Prostate gland (tissue), 2 donors: ENCODE measurements around the gene PIEZO2. TPM values are rescaled to one million over a fixed set of nuclear protein-coding genes. Genes with fewer than 3 reads are reported as not detected.
"Not testable (repeated sequence)": the region's sequence is repeated elsewhere in the genome, so short reads cannot be mapped to it uniquely, and the experiment has no call there.

Experiments
- DNase-seq: peaks from one replicate; pipeline ENCODE4 v3.0.0-alpha.2; 2019; ENCODE audit warnings: low spot score
- H3K27ac ChIP-seq, 2 donors: fragments of 200-600 bp; sonication (generic); 2 replicates each; pipeline ENCODE4 v1.5.1; 2017 to 2019
- H3K27me3 ChIP-seq: fragments of 200-600 bp; sonication (generic); replicated peaks from 2 replicates; pipeline ENCODE4 v1.5.1; 2019; ENCODE audit not compliant: insufficient read depth
- H3K36me3 ChIP-seq, 2 donors: fragments of 200-600 bp; sonication (generic); 1 replicate in 1 of 2; 2 replicates in 1 of 2; pipeline versions ENCODE4 v1.5.1 to v1.8.1; 2017 to 2019
- H3K4me1 ChIP-seq: fragments of 200-600 bp; sonication (generic); replicated peaks from 2 replicates; pipeline ENCODE4 v1.5.1; 2019
- H3K4me3 ChIP-seq, 2 donors: fragments of 200-600 bp; sonication (generic); 2 replicates each; pipeline ENCODE4 v1.5.1; 2017 to 2019
- H3K9me3 ChIP-seq: fragments of 200-600 bp; sonication (generic); 2 replicates; pipeline ENCODE4 v1.5.1; 2017
- CTCF ChIP-seq, 4 experiments: fragments of 200-600 bp in 2 of 4; fragments of 450-650 bp in 2 of 4; sonication (generic) in 2 of 4; IDR thresholded peaks; 1 replicate in 3 of 4; 2 replicates in 1 of 4; pipeline ENCODE4 v1.5.1; 2016 to 2019; ENCODE audit warnings: antibody characterized with exemption in 4 of 4, mild to moderate bottlenecking in 2 of 4, moderate library complexity in 2 of 4
- POLR2A ChIP-seq: fragments of 450-650 bp; IDR thresholded peaks from one replicate; pipeline ENCODE4 v1.6.1; 2016; ENCODE audit warnings: antibody characterized with exemption, mild to moderate bottlenecking
- POLR2AphosphoS5 ChIP-seq: sonication (generic); formaldehyde crosslinking; IDR thresholded peaks from one replicate; pipeline ENCODE4 v1.6.1; 2017; ENCODE audit warnings: antibody characterized with exemption
- WGBS: methylation state at CpG from one replicate; pipeline ENCODE4 v1.1.5; 2018; 5-methylcytosine and 5-hydroxymethylcytosine counted together
- intact Hi-C: fragments of 100-400 bp; cut with DNase I; formaldehyde crosslinking; loops from one replicate; pipeline ENCODE4 v1.14.2; 2022
- total RNA-seq, 2 donors: library from RNA; depleted of rRNA; stranded (reverse); fragments of >200 nt; gene quantifications; one replicate each; pipeline ENCODE4 v1.1.0, GENCODE V29; 2016

The PIEZO2 gene
- total RNA-seq, 2 donors from 2014 or later = 4.1 to 19.0 TPM

GRCh38 chr18:11177382-11177781, 28.0 kb upstream of the PIEZO2 start:
- WGBS = 77% methylated on average over 3 of the region's 3 CpGs
- TF ChIP-seq POLR2A (no peak), POLR2AphosphoS5 (no peak), CTCF (IDR thresholded peaks at IDR 0.05) (no peak)
- no peaks in the 10 kb centered on the region for H3K9me3 ChIP-seq
- H3K4me1 ChIP-seq = no peaks in the 10 kb centered on the region
- H3K36me3 ChIP-seq = no peaks in the 10 kb centered on the region
- no peaks in the 10 kb centered on the region for H3K27me3 ChIP-seq
- H3K4me3 ChIP-seq = no peak overlapping the region
- intact Hi-C loops = no loop called here
- DNase-seq = no peak
- H3K27ac ChIP-seq = no peak overlapping the region

GRCh38 chr18:11176481-11176881, 27.1 kb upstream of the PIEZO2 start:
- no peaks in the 10 kb centered on the region for H3K27me3 ChIP-seq
- no peaks in the 10 kb centered on the region for H3K36me3 ChIP-seq
- WGBS = 72% methylated on average over 3 of the region's 3 CpGs
- DNase-seq = no peak
- H3K27ac ChIP-seq = no peak overlapping the region
- intact Hi-C loops = no loop called here
- TF ChIP-seq POLR2A (no peak), POLR2AphosphoS5 (no peak)
- no peaks in the 10 kb centered on the region for H3K9me3 ChIP-seq
- H3K4me3 ChIP-seq = no peak overlapping the region
- H3K4me1 ChIP-seq = no peaks in the 10 kb centered on the region

- TF ChIP-seq POLR2A (no peak), POLR2AphosphoS5 (no peak), CTCF (IDR thresholded peaks at IDR 0.05) (no peak)
- 42% methylated on average over 5 of the region's 5 CpGs for WGBS
- intact Hi-C loops = no loop called here
- H3K27me3 ChIP-seq = no peaks in the 10 kb centered on the region
- H3K36me3 ChIP-seq = no peaks in the 10 kb centered on the region
- no peaks in the 10 kb centered on the region for H3K9me3 ChIP-seq
- H3K27ac ChIP-seq = no peak overlapping the region
- DNase-seq = no peak
- H3K4me1 ChIP-seq = no peaks in the 10 kb centered on the region
- H3K4me3 ChIP-seq = no peak overlapping the region
Observed at GRCh38 chr18:11175266-11175979, 26.1 kb upstream of the PIEZO2 start.

GRCh38 chr18:11174179-11174578, 24.8 kb upstream of the PIEZO2 start:
- H3K9me3 ChIP-seq, H3K4me1 ChIP-seq, H3K36me3 ChIP-seq, intact Hi-C loops, DNase-seq, H3K27ac ChIP-seq, H3K27me3 ChIP-seq, H3K4me3 ChIP-seq: not testable (repeated sequence)
- whole genome bisulfite sequencing = 86% methylated on average over 11 of the region's 11 CpGs

- no peaks in the 10 kb centered on the region for H3K36me3 ChIP-seq
- H3K4me1 ChIP-seq = no peaks in the 10 kb centered on the region
- TF ChIP-seq POLR2AphosphoS5 = no peak
- TF ChIP-seq CTCF (IDR thresholded peaks at IDR 0.05) = no peak
- TF ChIP-seq POLR2A = no peak
- intact Hi-C loops = no loop called here
- no peaks in the 10 kb centered on the region for H3K27me3 ChIP-seq
- no peak overlapping the region for H3K27ac ChIP-seq
- no peak overlapping the region for H3K4me3 ChIP-seq
- no peaks in the 10 kb centered on the region for H3K9me3 ChIP-seq
- no peak for DNase-seq
- 89% methylated on average over 1 of the region's 1 CpG for WGBS
Observed at GRCh38 chr18:11167778-11168177, 18.4 kb upstream of the PIEZO2 start.

- H3K9me3 ChIP-seq = no peaks in the 10 kb centered on the region
- intact Hi-C loops = no loop called here
- no peak overlapping the region for H3K4me3 ChIP-seq
- no peak overlapping the region for H3K27ac ChIP-seq
- no peaks in the 10 kb centered on the region for H3K4me1 ChIP-seq
- no peak for DNase-seq
- no peaks in the 10 kb centered on the region for H3K27me3 ChIP-seq
- 96% methylated on average over 7 of the region's 7 CpGs for WGBS
- TF ChIP-seq CTCF (IDR thresholded peaks at IDR 0.05) = no peak
- TF ChIP-seq POLR2AphosphoS5 = no peak
- no peak for TF ChIP-seq POLR2A
- no peaks in the 10 kb centered on the region for H3K36me3 ChIP-seq
Observed at GRCh38 chr18:11165952-11166351, 16.6 kb upstream of the PIEZO2 start.
